ENCODE measurements around the gene HECW1.
"Not testable (repeated sequence)": the region's sequence is repeated elsewhere in the genome, so short reads cannot be mapped to it uniquely, and the experiment has no call there.

HECW1 gene

GRCh38 chr7:43481902-43482678 is 369.6 kb downstream of the HECW1 start:
- no peak for DNase-seq

- DNase-seq, result no peak
Observed at GRCh38 chr7:43482679-43483252, 370.3 kb downstream of the HECW1 start.

- DNase-seq, result no peak
Observed at GRCh38 chr7:43484678-43485395, 372.4 kb downstream of the HECW1 start.

GRCh38 chr7:43485580-43485979 is 373.1 kb downstream of the HECW1 start:
- no peak for DNase-seq

GRCh38 chr7:43486008-43486407 is 373.6 kb downstream of the HECW1 start:
- DNase-seq, result not testable (repeated sequence)

- DNase-seq, result no peak
Observed at GRCh38 chr7:43486634-43487033, 374.2 kb downstream of the HECW1 start.

GRCh38 chr7:43487731-43488073 is 375.3 kb downstream of the HECW1 start:
- no peak for DNase-seq

GRCh38 chr7:43489257-43489656 is 376.8 kb downstream of the HECW1 start:
- DNase-seq, result no peak

- DNase-seq, result no peak
Observed at GRCh38 chr7:43490016-43490415, 377.6 kb downstream of the HECW1 start.

- DNase-seq, result no peak
Observed at GRCh38 chr7:43491123-43491522, 378.7 kb downstream of the HECW1 start.

- DNase-seq, result no peak
Observed at GRCh38 chr7:43491984-43492383, 379.5 kb downstream of the HECW1 start.

- DNase-seq, result no peak
Observed at GRCh38 chr7:43492896-43493295, 380.4 kb downstream of the HECW1 start.

GRCh38 chr7:43495572-43495971 is 383.1 kb downstream of the HECW1 start:
- DNase-seq, result no peak

GRCh38 chr7:43496596-43496995 is 384.1 kb downstream of the HECW1 start:
- DNase-seq, result no peak

- DNase-seq, result no peak
Observed at GRCh38 chr7:43501870-43502269, 389.4 kb downstream of the HECW1 start.

GRCh38 chr7:43502941-43503340 is 390.5 kb downstream of the HECW1 start:
- no peak for DNase-seq

GRCh38 chr7:43505412-43505811 is 393.0 kb downstream of the HECW1 start:
- no peak for DNase-seq

- no peak for DNase-seq
Observed at GRCh38 chr7:43506460-43506859, 394.0 kb downstream of the HECW1 start.

- DNase-seq, result peak in 1 of 6 experiments; percentile 3
Observed at GRCh38 chr7:43508461-43508860, 396.0 kb downstream of the HECW1 start.

GRCh38 chr7:43509906-43510305 is 397.5 kb downstream of the HECW1 start:
- DNase-seq, result no peak

- no peak for DNase-seq
Observed at GRCh38 chr7:43511029-43511428, 398.6 kb downstream of the HECW1 start.

- no peak for DNase-seq
Observed at GRCh38 chr7:43511769-43512515, 399.5 kb downstream of the HECW1 start.

GRCh38 chr7:43513251-43513650 is 400.8 kb downstream of the HECW1 start:
- DNase-seq, result no peak

Measured in stimulated activated naive CD4-positive, alpha-beta T cell (primary cell).